GM12865 (cell line): ENCODE results near the gene AHCYL1.

Source experiments
- DNase-seq: peaks from one replicate; pipeline ENCODE4 v3.0.0; 2010; ENCODE audit warnings: low read depth
- H3K4me3 ChIP-seq: 2 replicates; pipeline ENCODE4 v1.5.1; 2011; ENCODE audit warnings: mild to moderate bottlenecking, low read depth, low read length, control low read depth
- TF ChIP-seq, protein P1 (sequence below): IDR thresholded peaks from 2 replicates; pipeline ENCODE4 v1.5.1; 2011; ENCODE audit warnings: low read length, control low read depth, low read depth, inconsistent platforms; ENCODE audit not compliant: insufficient read depth; ENCODE audit errors: missing control alignments

AHCYL1 gene

DNA sequence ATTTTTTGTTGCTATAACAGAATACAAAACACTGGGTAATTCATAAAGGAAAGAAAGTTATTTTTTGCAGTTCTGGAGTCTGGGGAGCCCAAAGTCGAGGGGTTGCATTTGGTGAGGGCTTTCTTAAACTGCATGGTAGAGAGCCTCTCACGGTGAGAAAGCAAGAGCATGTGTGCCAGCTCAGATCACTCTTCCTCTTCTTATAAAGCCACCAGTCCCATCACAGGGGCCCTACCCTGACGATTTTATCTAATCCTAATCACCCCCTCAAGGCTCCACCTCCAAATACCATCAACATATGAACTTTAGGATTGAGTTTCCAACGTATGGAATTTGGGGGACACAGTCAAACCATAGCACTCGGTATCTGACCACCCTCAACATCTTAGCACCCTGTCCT, 48.9 kb downstream of the AHCYL1 start:
- DNase-seq = no peak
- TF ChIP-seq, protein P1, sequence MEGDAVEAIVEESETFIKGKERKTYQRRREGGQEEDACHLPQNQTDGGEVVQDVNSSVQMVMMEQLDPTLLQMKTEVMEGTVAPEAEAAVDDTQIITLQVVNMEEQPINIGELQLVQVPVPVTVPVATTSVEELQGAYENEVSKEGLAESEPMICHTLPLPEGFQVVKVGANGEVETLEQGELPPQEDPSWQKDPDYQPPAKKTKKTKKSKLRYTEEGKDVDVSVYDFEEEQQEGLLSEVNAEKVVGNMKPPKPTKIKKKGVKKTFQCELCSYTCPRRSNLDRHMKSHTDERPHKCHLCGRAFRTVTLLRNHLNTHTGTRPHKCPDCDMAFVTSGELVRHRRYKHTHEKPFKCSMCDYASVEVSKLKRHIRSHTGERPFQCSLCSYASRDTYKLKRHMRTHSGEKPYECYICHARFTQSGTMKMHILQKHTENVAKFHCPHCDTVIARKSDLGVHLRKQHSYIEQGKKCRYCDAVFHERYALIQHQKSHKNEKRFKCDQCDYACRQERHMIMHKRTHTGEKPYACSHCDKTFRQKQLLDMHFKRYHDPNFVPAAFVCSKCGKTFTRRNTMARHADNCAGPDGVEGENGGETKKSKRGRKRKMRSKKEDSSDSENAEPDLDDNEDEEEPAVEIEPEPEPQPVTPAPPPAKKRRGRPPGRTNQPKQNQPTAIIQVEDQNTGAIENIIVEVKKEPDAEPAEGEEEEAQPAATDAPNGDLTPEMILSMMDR = no peak
- H3K4me3 ChIP-seq = no peak overlapping the region

DNA sequence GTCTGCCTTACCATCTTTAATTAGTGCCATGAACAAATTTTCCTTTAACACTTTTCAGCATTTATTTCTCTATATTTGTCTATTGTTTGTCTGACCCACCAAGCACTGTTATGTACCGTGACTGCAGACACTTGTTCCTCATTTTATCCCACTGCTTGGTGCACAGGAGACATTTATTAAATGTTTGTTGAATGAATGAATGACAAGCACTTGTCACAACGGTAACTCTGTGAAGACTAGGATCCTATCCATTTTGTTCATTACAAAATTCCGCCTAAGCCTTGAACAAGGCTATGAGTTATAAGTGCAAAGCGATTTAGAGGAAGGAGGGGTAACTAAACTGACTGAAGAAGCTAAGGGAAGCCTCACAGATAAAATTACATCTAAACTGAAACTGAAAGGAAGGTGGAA, 49.5 kb downstream of the AHCYL1 start:
- DNase-seq = no peak
- H3K4me3 ChIP-seq = peak overlapping the region; percentile 72
- TF ChIP-seq, protein P1 = no peak

DNA sequence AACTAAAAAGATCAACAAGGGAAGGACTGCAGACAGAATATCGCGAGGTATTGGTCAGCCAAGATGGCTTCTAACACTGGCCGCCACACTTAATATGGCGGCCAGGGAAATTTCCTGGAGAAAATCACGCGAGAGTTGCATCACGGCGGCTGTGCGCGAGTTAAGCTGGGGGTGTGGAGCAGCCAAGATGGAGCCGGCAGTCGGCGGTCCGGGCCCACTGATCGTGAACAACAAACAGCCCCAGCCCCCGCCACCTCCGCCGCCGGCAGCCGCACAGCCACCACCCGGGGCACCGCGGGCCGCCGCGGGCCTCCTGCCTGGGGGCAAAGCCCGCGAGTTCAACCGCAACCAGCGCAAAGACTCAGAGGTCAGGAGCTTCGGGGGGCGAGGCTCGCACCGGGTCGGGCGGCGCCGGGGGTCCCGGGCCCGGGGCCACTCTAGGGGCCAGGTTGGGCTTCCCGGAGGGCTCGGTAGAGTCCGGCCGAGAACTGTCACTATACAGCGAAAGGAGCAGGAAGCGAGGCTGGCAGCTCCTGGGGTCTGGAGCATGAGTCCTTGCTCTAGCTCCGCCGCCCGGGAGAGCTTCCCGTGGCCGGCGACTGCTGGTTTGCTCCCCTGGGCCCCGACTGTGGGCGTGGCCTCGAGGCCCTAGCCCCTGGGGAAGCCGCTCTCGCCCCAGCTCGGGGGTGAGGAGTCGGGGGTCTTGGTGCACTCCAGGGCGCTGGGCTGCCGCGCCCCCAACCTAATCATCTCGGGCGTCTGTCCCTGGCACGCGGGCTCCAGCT, 50.1 kb downstream of the AHCYL1 start, which contains the start of gene STRIP1:
Gene STRIP1, plus strand, starts transcription at position 174 of the 785 bp plus-strand sequence. Its CDS starts 14 bp downstream, at position 188.
- peak within 1 kb of the TSS; percentile 72 for H3K4me3 ChIP-seq
- TF ChIP-seq, protein P1 = no peak
- DNase-seq = peak; percentile 97

DNA sequence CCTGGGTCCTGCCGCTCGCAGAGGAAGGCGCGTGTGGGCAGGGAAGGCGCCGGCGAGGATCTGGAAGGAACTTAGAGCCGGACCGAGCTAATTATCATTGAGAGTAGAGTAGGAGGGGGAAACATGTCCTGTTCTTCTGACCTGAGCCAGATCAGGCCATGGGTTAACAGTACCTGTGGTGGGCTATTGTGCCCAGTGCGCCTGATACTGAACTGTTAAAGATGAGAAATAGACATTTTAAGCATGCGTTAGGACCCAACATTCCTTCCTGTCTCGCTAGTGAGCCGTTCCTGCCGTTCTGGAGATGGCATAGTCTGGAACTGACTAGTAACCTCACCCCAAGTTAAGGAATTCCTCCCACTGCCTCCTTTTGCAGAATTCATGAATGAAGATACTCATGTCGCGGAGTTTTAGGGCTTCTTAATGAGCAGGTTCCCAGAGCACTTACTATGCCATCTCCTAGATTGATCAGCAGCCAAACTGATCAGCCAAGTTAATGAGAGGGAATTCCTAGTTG, 50.7 kb downstream of the AHCYL1 start:
- TF ChIP-seq, protein P1 = no peak
- DNase-seq = no peak
- peak overlapping the region; percentile 72 for H3K4me3 ChIP-seq

DNA sequence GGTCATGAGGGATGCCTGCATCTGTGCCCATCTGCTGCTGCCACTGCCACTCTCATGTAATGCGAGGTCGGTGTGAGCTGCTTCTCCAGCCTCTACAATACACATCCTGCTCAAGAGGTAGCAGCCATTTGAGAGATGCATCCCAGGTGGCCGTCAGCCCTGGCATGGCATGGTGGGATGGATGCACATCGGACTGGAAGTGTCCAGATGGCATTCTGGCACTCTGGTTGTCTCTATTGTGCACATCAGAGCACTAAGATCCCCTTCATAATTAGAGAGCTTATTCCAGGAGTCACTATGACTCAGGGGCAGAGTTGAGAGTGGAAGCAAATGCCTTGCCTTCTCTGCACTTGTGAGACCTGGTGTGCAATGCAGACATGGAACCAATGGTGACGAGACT, 53.7 kb downstream of the AHCYL1 start:
- H3K4me3 ChIP-seq = no peak overlapping the region
- TF ChIP-seq, protein P1 = no peak
- no peak for DNase-seq

DNA sequence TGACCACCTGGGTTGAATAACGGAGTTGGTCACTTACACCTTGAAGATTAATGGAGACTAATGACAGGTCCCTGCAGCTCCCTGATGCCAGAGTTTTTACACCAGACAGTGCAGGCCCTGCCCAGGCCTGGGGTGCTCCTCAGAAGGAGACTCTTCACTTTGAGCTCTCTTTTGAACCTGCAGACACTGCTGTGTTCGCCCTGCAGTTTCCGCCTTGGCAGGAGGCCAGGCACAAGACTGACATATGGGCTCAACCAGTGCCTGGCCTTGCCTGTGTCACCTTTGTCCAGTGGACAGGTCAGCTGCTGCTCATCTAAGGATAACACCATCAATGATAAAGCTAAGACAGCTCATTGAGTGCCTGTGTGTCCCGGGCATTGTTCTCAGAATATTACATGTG, 55.1 kb downstream of the AHCYL1 start:
- no peak overlapping the region for H3K4me3 ChIP-seq
- no peak for DNase-seq
- TF ChIP-seq, protein P1 = no peak
